ENCODE data around the gene ST14.

Gene ST14

GRCh38 chr11:130144141-130144540, 15.4 kb upstream of the ST14 start:
- H3K4me3 ChIP-seq (ENCODE audit: low read depth, low read length): no peak overlapping the region
- TF ChIP-seq CTCF (IDR thresholded peaks at IDR 0.05; ENCODE audit: insufficient read depth, low read depth, low read length, missing control alignments): no peak
- no peak for DNase-seq (ENCODE audit: low read depth)

- DNase-seq (ENCODE audit: low read depth): no peak
Measured at GRCh38 chr11:130144861-130145281, 14.7 kb upstream of the ST14 start.

GRCh38 chr11:130145311-130145812, 14.2 kb upstream of the ST14 start:
- no peak overlapping the region for H3K4me3 ChIP-seq (ENCODE audit: low read depth, low read length)
- no peak for DNase-seq (ENCODE audit: low read depth)
- TF ChIP-seq CTCF (IDR thresholded peaks at IDR 0.05; ENCODE audit: insufficient read depth, low read depth, low read length, missing control alignments): no peak

More at GRCh38 chr11:130144861-130145281, 14.7 kb upstream of the ST14 start:
- no peak for TF ChIP-seq CTCF (IDR thresholded peaks at IDR 0.05; ENCODE audit: insufficient read depth, low read depth, low read length, missing control alignments)
- no peak overlapping the region for H3K4me3 ChIP-seq (ENCODE audit: low read depth, low read length)

- peak; percentile 25 for DNase-seq (ENCODE audit: low read depth)
- TF ChIP-seq CTCF (IDR thresholded peaks at IDR 0.05; ENCODE audit: insufficient read depth, low read depth, low read length, missing control alignments): no peak
- no peak overlapping the region for H3K4me3 ChIP-seq (ENCODE audit: low read depth, low read length)
Measured at GRCh38 chr11:130145975-130146776, 13.4 kb upstream of the ST14 start.

- no peak for TF ChIP-seq CTCF (IDR thresholded peaks at IDR 0.05; ENCODE audit: insufficient read depth, low read depth, low read length, missing control alignments)
- DNase-seq (ENCODE audit: low read depth): peak; percentile 39
Measured at GRCh38 chr11:130146796-130147195, 12.8 kb upstream of the ST14 start.

GRCh38 chr11:130148796-130149326, 10.7 kb upstream of the ST14 start:
- peak; percentile 34 for DNase-seq (ENCODE audit: low read depth)
- TF ChIP-seq CTCF (IDR thresholded peaks at IDR 0.05; ENCODE audit: insufficient read depth, low read depth, low read length, missing control alignments): no peak
- no peak overlapping the region for H3K4me3 ChIP-seq (ENCODE audit: low read depth, low read length)

More at GRCh38 chr11:130146796-130147195, 12.8 kb upstream of the ST14 start:
- H3K4me3 ChIP-seq (ENCODE audit: low read depth, low read length): no peak overlapping the region

Data from GM12865 (cell line).